ENCODE data around the gene RAC3. TPM values are rescaled to one million over a fixed set of nuclear protein-coding genes. Genes with fewer than 3 reads are reported as not detected.

The RAC3 gene
- polyA plus RNA-seq, 2 of the 4 experiments (the other 2 are of a cell fraction), result 9.9 to 21.0 TPM

GRCh38 chr17:82034371-82035011, 3.0 kb downstream of the RAC3 start:
- no peak for TF ChIP-seq EHMT2 (IDR thresholded peaks at IDR 0.05; ENCODE audit: low read depth)
- TF ChIP-seq FOSB (CRISPR knock-in tag; IDR thresholded peaks at IDR 0.05), result no peak
- no peak for TF ChIP-seq RARB (CRISPR knock-in tag; IDR thresholded peaks at IDR 0.05)
- no peak for TF ChIP-seq RFX5 (IDR thresholded peaks at IDR 0.05)
- no peak for TF ChIP-seq REST (IDR thresholded peaks at IDR 0.05)
- TF ChIP-seq PHF8 (IDR thresholded peaks at IDR 0.05; ENCODE audit: borderline replicate concordance, low read depth), result no peak
- TF ChIP-seq MAX (IDR thresholded peaks at IDR 0.05), result no peak
- TF ChIP-seq ZFP36 (IDR thresholded peaks at IDR 0.05; ENCODE audit: borderline replicate concordance, partially characterized antibody), result no peak
- TF ChIP-seq CHD2 (IDR thresholded peaks at IDR 0.05; ENCODE audit: low read length, partially characterized antibody), result no peak
- no peak for TF ChIP-seq TP53 (CRISPR knock-in tag; IDR thresholded peaks at IDR 0.05)
- Histone ChIP-seq H3K4me2 (no peak overlapping the region), H3K27ac (no peak overlapping the region), H3K4me3 (no peak overlapping the region), H3K9me3 (no peaks in the 10 kb centered on the region), H3K4me1 (peaks cover 13% of the 10 kb centered on the region; the same call in 2 of the 3 replicates)
- CTCF ChIA-PET, result interaction anchor here (0.7 to 4.2 kb wide), 7 partner anchors 8 to 201 kb away, joined by 3 to 28 read pairs (median 5); partner anchors contain the start of gene NOTUM
- POLR2A ChIA-PET, result no interaction called here
- no peak for DNase-seq (ENCODE audit: low read depth in 1 of 2, low spot score in 1 of 2)
- 83% methylated on average over 22 of the region's 23 CpGs for WGBS (ENCODE audit: missing lambda C conversion rate)
- FAIRE-seq, result no peak
- ATAC-seq, result no peak

GRCh38 chr17:82035488-82035887, 4.0 kb downstream of the RAC3 start:
- CTCF ChIA-PET, result interaction anchor here (0.5 to 4.2 kb wide), 8 partner anchors 9 to 119 kb away, joined by 3 to 28 read pairs (median 6); partner anchors contain the start of genes FASN and NOTUM
- no peak for ATAC-seq

More at GRCh38 chr17:82035488-82035887, 4.0 kb downstream of the RAC3 start:
- peaks cover 13% of the 10 kb centered on the region; the same call in 2 of the 3 replicates for H3K4me1 ChIP-seq
- no peaks in the 10 kb centered on the region for H3K9me3 ChIP-seq
- POLR2A ChIA-PET, result no interaction called here
- 93% methylated on average over 8 of the region's 8 CpGs for WGBS (ENCODE audit: missing lambda C conversion rate)
- no peak overlapping the region for H3K27ac ChIP-seq
- FAIRE-seq, result no peak
- DNase-seq (ENCODE audit: low read depth in 1 of 2, low spot score in 1 of 2), result no peak
- no peak overlapping the region for H3K4me3 ChIP-seq
- no peak overlapping the region for H3K4me2 ChIP-seq
- TF ChIP-seq TFCP2L1 (CRISPR knock-in tag; IDR thresholded peaks at IDR 0.05), result no peak
- TF ChIP-seq TP53 (CRISPR knock-in tag; IDR thresholded peaks at IDR 0.05), result no peak
- TF ChIP-seq FOSL2 (IDR thresholded peaks at IDR 0.05), result no peak
- TF ChIP-seq FOSL2 (CRISPR knock-in tag; IDR thresholded peaks at IDR 0.05), result no peak
- no peak for TF ChIP-seq MAX (IDR thresholded peaks at IDR 0.05)
- TF ChIP-seq CTCF (IDR thresholded peaks at IDR 0.05), result no peak
- TF ChIP-seq GATA3 (IDR thresholded peaks at IDR 0.05; ENCODE audit: borderline replicate concordance), result no peak
- no peak for TF ChIP-seq HOXA7 (CRISPR knock-in tag; IDR thresholded peaks at IDR 0.05)
- TF ChIP-seq POLR2AphosphoS2 (conservative IDR thresholded peaks at IDR 0.05; ENCODE audit: low read length), result no peak
- TF ChIP-seq E2F6 (IDR thresholded peaks at IDR 0.05; ENCODE audit: borderline replicate concordance, low read depth), result no peak
- TF ChIP-seq FOXS1 (CRISPR knock-in tag; IDR thresholded peaks at IDR 0.05), result no peak
- no peak for TF ChIP-seq JUN (IDR thresholded peaks at IDR 0.05)
- no peak for TF ChIP-seq SMC3 (IDR thresholded peaks at IDR 0.05)
- TF ChIP-seq BCL3 (IDR thresholded peaks at IDR 0.05), result no peak

Data from A549 (cell line).